Spleen (tissue), 7 donors: ENCODE results near the gene EEF1AKMT1.

Source experiments
- CTCF ChIP-seq, 11 experiments: fragments of 200-600 bp in 7 of 11; fragments of 450-650 bp in 4 of 11; sonication (generic) in 4 of 11; IDR thresholded peaks in 8 of 11; conservative IDR thresholded peaks in 3 of 11; 1 replicate in 7 of 11; 2 replicates in 4 of 11; pipeline versions ENCODE4 v1.4.0 to v1.8.0; 2016 to 2021; ENCODE audit warnings: antibody characterized with exemption in 11 of 11, inconsistent platforms in 4 of 11, mild to moderate bottlenecking in 1 of 11
- POLR2A ChIP-seq, 3 donors: fragments of 450-650 bp; IDR thresholded peaks; one replicate each; pipeline ENCODE4 v1.5.1; 2017; ENCODE audit warnings: antibody characterized with exemption in 3 of 3, mild to moderate bottlenecking in 1 of 3
- POLR2AphosphoS5 ChIP-seq, 3 donors: sonication (generic); formaldehyde crosslinking; IDR thresholded peaks; one replicate each; pipeline ENCODE4 v1.5.1; 2017; ENCODE audit warnings: antibody characterized with exemption in 3 of 3
- donor health status: DM: no; HTN: no; CAD: no; lungs with moderate emphysema.
- donor health status: DM: no; HTN: no; CAD: no.
- donor health status: DM: no; HTN: no; CAD: no.

DNA sequence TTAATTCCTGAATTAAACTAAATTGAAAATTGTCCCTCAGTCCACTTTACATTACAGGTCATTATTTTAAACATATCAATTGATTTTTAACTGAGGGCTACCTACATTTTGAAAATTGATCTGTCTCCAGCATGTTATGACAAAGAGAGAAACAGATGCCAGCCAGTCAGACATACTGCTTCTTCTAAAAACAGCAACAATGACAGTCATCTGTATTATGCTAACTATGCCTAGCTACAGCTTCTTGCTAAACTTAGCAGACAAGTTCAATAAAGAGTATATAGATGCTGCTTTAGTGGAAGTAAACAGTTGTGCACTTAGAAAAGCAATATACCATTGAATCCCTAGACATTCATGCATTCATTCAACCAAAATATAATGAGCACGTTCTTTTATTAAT is 48.6 kb upstream of the EEF1AKMT1 start:
- TF ChIP-seq POLR2AphosphoS5 (IDR thresholded peaks at IDR 0.05) (no peak), CTCF (IDR thresholded peaks at IDR 0.05 in 8 of 11, conservative IDR thresholded peaks at IDR 0.05 in 3 of 11) (no peak), POLR2A (IDR thresholded peaks at IDR 0.05) (no peak)
